Gastrocnemius medialis (tissue), 4 donors: ENCODE measurements around the gene TRH. TPM values are rescaled to one million over a fixed set of nuclear protein-coding genes. Genes with fewer than 3 reads are reported as not detected.

Experiments used
- ATAC-seq, 2 donors: fragments of 150-250 bp; one replicate each; pipeline ENCODE4 v1.9.1; 2016
- DNase-seq, 2 donors: peaks; one replicate each; pipeline ENCODE4 v3.0.0-alpha.2; 2019
- H3K27ac ChIP-seq, 4 donors: fragments of 200-600 bp; sonication (generic); 1 replicate in 1 of 4; 2 replicates in 3 of 4; pipeline ENCODE4 v1.5.1; 2016 to 2018; ENCODE audit warnings: mild to moderate bottlenecking in 2 of 4, moderate library complexity in 1 of 4
- H3K27me3 ChIP-seq, 3 donors: fragments of 200-600 bp; sonication (generic) in 2 of 3; 1 replicate in 1 of 3; 2 replicates in 2 of 3; pipeline versions ENCODE4 v1.5.1 to v1.6.0; 2016 to 2019; ENCODE audit warnings: mild to moderate bottlenecking in 1 of 3, moderate library complexity in 1 of 3
- H3K36me3 ChIP-seq, 2 donors: fragments of 200-600 bp; sonication (generic) in 1 of 2; one replicate each; pipeline ENCODE4 v1.5.1; 2017 to 2018
- H3K4me1 ChIP-seq, 2 donors: fragments of 200-600 bp; sonication (generic) in 1 of 2; one replicate each; pipeline ENCODE4 v1.5.1; 2016 to 2017; ENCODE audit warnings: mild to moderate bottlenecking in 2 of 2
- H3K4me3 ChIP-seq, 4 donors: fragments of 200-600 bp; sonication (generic) in 3 of 4; 1 replicate in 1 of 4; 2 replicates in 3 of 4; pipeline ENCODE4 v1.5.1; 2016 to 2019; ENCODE audit warnings: mild to moderate bottlenecking in 2 of 4
- H3K9me3 ChIP-seq, 3 donors: fragments of 200-600 bp; sonication (generic) in 2 of 3; 1 replicate in 1 of 3; 2 replicates in 2 of 3; pipeline ENCODE4 v1.5.1; 2016 to 2019
- CTCF ChIP-seq, 5 experiments: fragments of 450-650 bp in 3 of 5; fragments of 200-600 bp in 2 of 5; sonication (generic) in 2 of 5; IDR thresholded peaks in 4 of 5; conservative IDR thresholded peaks in 1 of 5; 1 replicate in 4 of 5; 2 replicates in 1 of 5; pipeline ENCODE4 v1.5.1; 2016 to 2019; ENCODE audit warnings: antibody characterized with exemption in 5 of 5, mild to moderate bottlenecking in 3 of 5, moderate library complexity in 3 of 5
- POLR2A ChIP-seq, 2 donors: fragments of 450-650 bp; IDR thresholded peaks; one replicate each; pipeline ENCODE4 v1.6.1; 2017; ENCODE audit warnings: antibody characterized with exemption in 2 of 2, mild to moderate bottlenecking in 2 of 2, moderate library complexity in 2 of 2
- in situ Hi-C, 4 donors: fragments of 200-750 bp; cut with MboI; loops; one replicate each; pipeline versions ENCODE4 v1.15.0 to v1.8.0; 2017; ENCODE audit warnings: low sequenced_read_pairs in 4 of 4
- intact Hi-C: fragments of 100-400 bp; cut with DNase I; formaldehyde crosslinking; loops from one replicate; pipeline ENCODE4 v1.15.1; 2023; ENCODE audit warnings: low total_unique reads
- total RNA-seq, 4 donors: library from RNA; depleted of rRNA; stranded (reverse); fragments of >200 nt; gene quantifications; one replicate each; pipeline versions ENCODE4 v1.1.0 to v1.2.3, GENCODE V29; 2016

TRH gene
- total RNA-seq, 4 donors from 2014 or later = not detected

- H3K4me1 ChIP-seq = peaks cover 6 to 14% of the 10 kb centered on the region in 2 donors
- no peak for TF ChIP-seq CTCF (IDR thresholded peaks at IDR 0.05 in 4 of 5, conservative IDR thresholded peaks at IDR 0.05 in 1 of 5)
- TF ChIP-seq POLR2A (IDR thresholded peaks at IDR 0.05) = no peak
- DNase-seq (no peak), ATAC-seq (no peak)
- no peaks in the 10 kb centered on the region for H3K9me3 ChIP-seq
- no peak overlapping the region for H3K27ac ChIP-seq
- no peak overlapping the region for H3K4me3 ChIP-seq
- no peaks in the 10 kb centered on the region for H3K36me3 ChIP-seq
- in situ Hi-C loops (no loop called here), intact Hi-C loops (no loop called here)
- peaks cover 37 to 46% (median 44%) of the 10 kb centered on the region in 3 donors for H3K27me3 ChIP-seq
These were observed 3.6 kb downstream of the TRH start for GRCh38 chr3:129978123-129978522.

- H3K27ac ChIP-seq = no peak overlapping the region
- H3K36me3 ChIP-seq = no peaks in the 10 kb centered on the region
- peaks cover 6 to 11% of the 10 kb centered on the region in 2 donors for H3K4me1 ChIP-seq
- DNase-seq (no peak), ATAC-seq (no peak)
- H3K27me3 ChIP-seq = peaks cover 28 to 33% (median 30%) of the 10 kb centered on the region in 3 donors
- intact Hi-C loops = no loop called here
- H3K9me3 ChIP-seq = no peaks in the 10 kb centered on the region
- no peak for TF ChIP-seq POLR2A (IDR thresholded peaks at IDR 0.05)
- TF ChIP-seq CTCF (IDR thresholded peaks at IDR 0.05 in 4 of 5, conservative IDR thresholded peaks at IDR 0.05 in 1 of 5) = no peak
- in situ Hi-C loops = no loop called here
- H3K4me3 ChIP-seq = no peak overlapping the region
These were observed 5.4 kb downstream of the TRH start for GRCh38 chr3:129979905-129980304.

GRCh38 chr3:129983561-129983960, 9.0 kb downstream of the TRH start:
- ATAC-seq (no peak), DNase-seq (no peak)
- in situ Hi-C loops = no loop called here
- no peak for TF ChIP-seq POLR2A (IDR thresholded peaks at IDR 0.05)
- TF ChIP-seq CTCF (IDR thresholded peaks at IDR 0.05 in 4 of 5, conservative IDR thresholded peaks at IDR 0.05 in 1 of 5) = no peak
- no peak overlapping the region for H3K4me3 ChIP-seq
- H3K27ac ChIP-seq = no peak overlapping the region
- intact Hi-C loops = no loop called here
- peaks cover 0 to 7% (median 3%) of the 10 kb centered on the region in 3 donors for H3K27me3 ChIP-seq
- H3K36me3 ChIP-seq = no peaks in the 10 kb centered on the region
- H3K9me3 ChIP-seq = no peaks in the 10 kb centered on the region
- H3K4me1 ChIP-seq = no peaks in the 10 kb centered on the region

GRCh38 chr3:129984125-129984524, 9.6 kb downstream of the TRH start:
- Histone ChIP-seq H3K9me3 (no peaks in the 10 kb centered on the region), H3K27me3 (peaks cover 0 to 6% (median 0%) of the 10 kb centered on the region in 3 donors), H3K4me3 (no peak overlapping the region), H3K36me3 (no peaks in the 10 kb centered on the region), H3K4me1 (no peaks in the 10 kb centered on the region), H3K27ac (no peak overlapping the region)
- TF ChIP-seq POLR2A (IDR thresholded peaks at IDR 0.05) (no peak), CTCF (IDR thresholded peaks at IDR 0.05 in 4 of 5, conservative IDR thresholded peaks at IDR 0.05 in 1 of 5) (no peak)
- no peak for ATAC-seq
- in situ Hi-C loops (no loop called here), intact Hi-C loops (no loop called here)
- no peak for DNase-seq

GRCh38 chr3:129985113-129985512, 10.6 kb downstream of the TRH start:
- Histone ChIP-seq H3K27ac (no peak overlapping the region), H3K27me3 (no peaks in the 10 kb centered on the region), H3K4me1 (no peaks in the 10 kb centered on the region), H3K4me3 (no peak overlapping the region), H3K36me3 (no peaks in the 10 kb centered on the region), H3K9me3 (no peaks in the 10 kb centered on the region)
- intact Hi-C loops (no loop called here), in situ Hi-C loops (no loop called here)
- ATAC-seq = no peak
- TF ChIP-seq POLR2A (IDR thresholded peaks at IDR 0.05) = no peak
- no peak for TF ChIP-seq CTCF (IDR thresholded peaks at IDR 0.05 in 4 of 5, conservative IDR thresholded peaks at IDR 0.05 in 1 of 5)
- DNase-seq = no peak
